WTC11 (cell line): Measurements from ENCODE around the gene MLN.

ENCODE experiments used
- EMX1 ChIP-seq: fragments of 250-450 bp; sonication (Bioruptor Pico); IDR thresholded peaks from 2 replicates; pipeline ENCODE4 v1.8.0; 2021; ENCODE audit warnings: mild to moderate bottlenecking
- GABPB1 ChIP-seq: sonication (generic); formaldehyde crosslinking; IDR thresholded peaks from 2 replicates; pipeline ENCODE4 v1.8.1; 2023; ENCODE audit warnings: mild to moderate bottlenecking, missing genetic modification reagents
- IRF2 ChIP-seq: sonication (generic); formaldehyde crosslinking; IDR thresholded peaks from 2 replicates; pipeline ENCODE4 v1.8.0; 2022; ENCODE audit warnings: low read depth, missing genetic modification reagents, borderline replicate concordance
- JUN ChIP-seq: sonication (generic); formaldehyde crosslinking; IDR thresholded peaks from 2 replicates; pipeline ENCODE4 v1.8.0; 2023; ENCODE audit warnings: mild to moderate bottlenecking, missing genetic modification reagents
- NFATC4 ChIP-seq: fragments of 250-450 bp; sonication (Bioruptor Pico); IDR thresholded peaks from 2 replicates; pipeline ENCODE4 v1.9.0; 2021; ENCODE audit warnings: mild to moderate bottlenecking
- PRRX2 ChIP-seq: fragments of 250-450 bp; sonication (Bioruptor Pico); IDR thresholded peaks from 2 replicates; pipeline ENCODE4 v1.8.0; 2021; ENCODE audit warnings: mild to moderate bottlenecking
- RORB ChIP-seq: fragments of 250-450 bp; sonication (Bioruptor Pico); IDR thresholded peaks from 2 replicates; pipeline ENCODE4 v1.9.0; 2021; ENCODE audit warnings: mild to moderate bottlenecking
- TP53 ChIP-seq: sonication (generic); formaldehyde crosslinking; IDR thresholded peaks from 2 replicates; pipeline ENCODE4 v1.8.1; 2023; ENCODE audit warnings: mild to moderate bottlenecking, missing genetic modification reagents
- TF ChIP-seq, protein P1 (sequence below): fragments of 200-600 bp; IDR thresholded peaks from 2 replicates; pipeline ENCODE4 v1.8.0; 2022; ENCODE audit warnings: antibody characterized with exemption
- TF ChIP-seq, protein P2 (sequence below): sonication (generic); formaldehyde crosslinking; conservative IDR thresholded peaks from 2 replicates; pipeline ENCODE4 v1.8.1; 2022; ENCODE audit warnings: mild to moderate bottlenecking, missing genetic modification reagents
- TF ChIP-seq, protein P3 (sequence below): sonication (generic); formaldehyde crosslinking; IDR thresholded peaks from 2 replicates; pipeline ENCODE4 v1.8.0; 2022; ENCODE audit warnings: missing genetic modification reagents
- TF ChIP-seq, protein P4 (sequence below): sonication (generic); formaldehyde crosslinking; IDR thresholded peaks from 2 replicates; pipeline ENCODE4 v1.8.1; 2023; ENCODE audit warnings: mild to moderate bottlenecking, missing genetic modification reagents, borderline replicate concordance
- TF ChIP-seq, protein P5 (sequence below): sonication (generic); formaldehyde crosslinking; IDR thresholded peaks from 2 replicates; pipeline ENCODE4 v1.8.0; 2022; ENCODE audit warnings: mild to moderate bottlenecking, missing genetic modification reagents
- TF ChIP-seq, protein P6 (sequence below): sonication (generic); formaldehyde crosslinking; IDR thresholded peaks from 2 replicates; pipeline ENCODE4 v1.8.0; 2022; ENCODE audit warnings: mild to moderate bottlenecking, missing genetic modification reagents

DNA sequence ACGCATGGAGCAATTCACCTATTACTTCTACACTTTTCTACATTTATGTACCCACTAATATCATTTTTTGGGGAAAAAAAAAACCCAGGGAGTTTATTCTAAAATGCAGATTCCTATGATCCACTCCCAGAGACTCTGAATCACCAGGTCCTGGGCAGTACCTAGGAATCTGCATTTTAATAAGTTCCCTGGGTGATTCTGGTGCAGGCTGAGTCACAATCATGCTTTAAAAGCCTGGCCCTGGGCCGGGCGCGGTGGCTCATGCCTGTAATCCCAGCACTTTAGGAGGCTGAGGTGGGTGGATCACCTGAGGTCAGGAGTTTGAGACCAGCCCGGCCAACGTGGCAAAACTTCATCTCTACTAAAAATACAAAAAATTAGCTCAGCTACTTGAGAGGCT is 43.3 kb upstream of the MLN start:
- TF ChIP-seq, protein P1, sequence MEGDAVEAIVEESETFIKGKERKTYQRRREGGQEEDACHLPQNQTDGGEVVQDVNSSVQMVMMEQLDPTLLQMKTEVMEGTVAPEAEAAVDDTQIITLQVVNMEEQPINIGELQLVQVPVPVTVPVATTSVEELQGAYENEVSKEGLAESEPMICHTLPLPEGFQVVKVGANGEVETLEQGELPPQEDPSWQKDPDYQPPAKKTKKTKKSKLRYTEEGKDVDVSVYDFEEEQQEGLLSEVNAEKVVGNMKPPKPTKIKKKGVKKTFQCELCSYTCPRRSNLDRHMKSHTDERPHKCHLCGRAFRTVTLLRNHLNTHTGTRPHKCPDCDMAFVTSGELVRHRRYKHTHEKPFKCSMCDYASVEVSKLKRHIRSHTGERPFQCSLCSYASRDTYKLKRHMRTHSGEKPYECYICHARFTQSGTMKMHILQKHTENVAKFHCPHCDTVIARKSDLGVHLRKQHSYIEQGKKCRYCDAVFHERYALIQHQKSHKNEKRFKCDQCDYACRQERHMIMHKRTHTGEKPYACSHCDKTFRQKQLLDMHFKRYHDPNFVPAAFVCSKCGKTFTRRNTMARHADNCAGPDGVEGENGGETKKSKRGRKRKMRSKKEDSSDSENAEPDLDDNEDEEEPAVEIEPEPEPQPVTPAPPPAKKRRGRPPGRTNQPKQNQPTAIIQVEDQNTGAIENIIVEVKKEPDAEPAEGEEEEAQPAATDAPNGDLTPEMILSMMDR: no peak
- TF ChIP-seq, protein P2, sequence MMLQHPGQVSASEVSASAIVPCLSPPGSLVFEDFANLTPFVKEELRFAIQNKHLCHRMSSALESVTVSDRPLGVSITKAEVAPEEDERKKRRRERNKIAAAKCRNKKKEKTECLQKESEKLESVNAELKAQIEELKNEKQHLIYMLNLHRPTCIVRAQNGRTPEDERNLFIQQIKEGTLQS: no peak
- TF ChIP-seq GABPB1 (CRISPR knock-in tag) (no peak), TP53 (CRISPR knock-in tag) (no peak), PRRX2 (no peak), JUN (CRISPR knock-in tag) (no peak), EMX1 (no peak), RORB (CRISPR knock-in tag) (no peak), NFATC4 (CRISPR knock-in tag) (no peak), IRF2 (CRISPR knock-in tag) (no peak)
- TF ChIP-seq, protein P3, sequence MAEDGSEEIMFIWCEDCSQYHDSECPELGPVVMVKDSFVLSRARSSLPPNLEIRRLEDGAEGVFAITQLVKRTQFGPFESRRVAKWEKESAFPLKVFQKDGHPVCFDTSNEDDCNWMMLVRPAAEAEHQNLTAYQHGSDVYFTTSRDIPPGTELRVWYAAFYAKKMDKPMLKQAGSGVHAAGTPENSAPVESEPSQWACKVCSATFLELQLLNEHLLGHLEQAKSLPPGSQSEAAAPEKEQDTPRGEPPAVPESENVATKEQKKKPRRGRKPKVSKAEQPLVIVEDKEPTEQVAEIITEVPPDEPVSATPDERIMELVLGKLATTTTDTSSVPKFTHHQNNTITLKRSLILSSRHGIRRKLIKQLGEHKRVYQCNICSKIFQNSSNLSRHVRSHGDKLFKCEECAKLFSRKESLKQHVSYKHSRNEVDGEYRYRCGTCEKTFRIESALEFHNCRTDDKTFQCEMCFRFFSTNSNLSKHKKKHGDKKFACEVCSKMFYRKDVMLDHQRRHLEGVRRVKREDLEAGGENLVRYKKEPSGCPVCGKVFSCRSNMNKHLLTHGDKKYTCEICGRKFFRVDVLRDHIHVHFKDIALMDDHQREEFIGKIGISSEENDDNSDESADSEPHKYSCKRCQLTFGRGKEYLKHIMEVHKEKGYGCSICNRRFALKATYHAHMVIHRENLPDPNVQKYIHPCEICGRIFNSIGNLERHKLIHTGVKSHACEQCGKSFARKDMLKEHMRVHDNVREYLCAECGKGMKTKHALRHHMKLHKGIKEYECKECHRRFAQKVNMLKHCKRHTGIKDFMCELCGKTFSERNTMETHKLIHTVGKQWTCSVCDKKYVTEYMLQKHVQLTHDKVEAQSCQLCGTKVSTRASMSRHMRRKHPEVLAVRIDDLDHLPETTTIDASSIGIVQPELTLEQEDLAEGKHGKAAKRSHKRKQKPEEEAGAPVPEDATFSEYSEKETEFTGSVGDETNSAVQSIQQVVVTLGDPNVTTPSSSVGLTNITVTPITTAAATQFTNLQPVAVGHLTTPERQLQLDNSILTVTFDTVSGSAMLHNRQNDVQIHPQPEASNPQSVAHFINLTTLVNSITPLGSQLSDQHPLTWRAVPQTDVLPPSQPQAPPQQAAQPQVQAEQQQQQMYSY (CRISPR knock-in tag): no peak
- TF ChIP-seq, protein P4, sequence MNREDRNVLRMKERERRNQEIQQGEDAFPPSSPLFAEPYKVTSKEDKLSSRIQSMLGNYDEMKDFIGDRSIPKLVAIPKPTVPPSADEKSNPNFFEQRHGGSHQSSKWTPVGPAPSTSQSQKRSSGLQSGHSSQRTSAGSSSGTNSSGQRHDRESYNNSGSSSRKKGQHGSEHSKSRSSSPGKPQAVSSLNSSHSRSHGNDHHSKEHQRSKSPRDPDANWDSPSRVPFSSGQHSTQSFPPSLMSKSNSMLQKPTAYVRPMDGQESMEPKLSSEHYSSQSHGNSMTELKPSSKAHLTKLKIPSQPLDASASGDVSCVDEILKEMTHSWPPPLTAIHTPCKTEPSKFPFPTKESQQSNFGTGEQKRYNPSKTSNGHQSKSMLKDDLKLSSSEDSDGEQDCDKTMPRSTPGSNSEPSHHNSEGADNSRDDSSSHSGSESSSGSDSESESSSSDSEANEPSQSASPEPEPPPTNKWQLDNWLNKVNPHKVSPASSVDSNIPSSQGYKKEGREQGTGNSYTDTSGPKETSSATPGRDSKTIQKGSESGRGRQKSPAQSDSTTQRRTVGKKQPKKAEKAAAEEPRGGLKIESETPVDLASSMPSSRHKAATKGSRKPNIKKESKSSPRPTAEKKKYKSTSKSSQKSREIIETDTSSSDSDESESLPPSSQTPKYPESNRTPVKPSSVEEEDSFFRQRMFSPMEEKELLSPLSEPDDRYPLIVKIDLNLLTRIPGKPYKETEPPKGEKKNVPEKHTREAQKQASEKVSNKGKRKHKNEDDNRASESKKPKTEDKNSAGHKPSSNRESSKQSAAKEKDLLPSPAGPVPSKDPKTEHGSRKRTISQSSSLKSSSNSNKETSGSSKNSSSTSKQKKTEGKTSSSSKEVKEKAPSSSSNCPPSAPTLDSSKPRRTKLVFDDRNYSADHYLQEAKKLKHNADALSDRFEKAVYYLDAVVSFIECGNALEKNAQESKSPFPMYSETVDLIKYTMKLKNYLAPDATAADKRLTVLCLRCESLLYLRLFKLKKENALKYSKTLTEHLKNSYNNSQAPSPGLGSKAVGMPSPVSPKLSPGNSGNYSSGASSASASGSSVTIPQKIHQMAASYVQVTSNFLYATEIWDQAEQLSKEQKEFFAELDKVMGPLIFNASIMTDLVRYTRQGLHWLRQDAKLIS (CRISPR knock-in tag): no peak
- TF ChIP-seq, protein P5, sequence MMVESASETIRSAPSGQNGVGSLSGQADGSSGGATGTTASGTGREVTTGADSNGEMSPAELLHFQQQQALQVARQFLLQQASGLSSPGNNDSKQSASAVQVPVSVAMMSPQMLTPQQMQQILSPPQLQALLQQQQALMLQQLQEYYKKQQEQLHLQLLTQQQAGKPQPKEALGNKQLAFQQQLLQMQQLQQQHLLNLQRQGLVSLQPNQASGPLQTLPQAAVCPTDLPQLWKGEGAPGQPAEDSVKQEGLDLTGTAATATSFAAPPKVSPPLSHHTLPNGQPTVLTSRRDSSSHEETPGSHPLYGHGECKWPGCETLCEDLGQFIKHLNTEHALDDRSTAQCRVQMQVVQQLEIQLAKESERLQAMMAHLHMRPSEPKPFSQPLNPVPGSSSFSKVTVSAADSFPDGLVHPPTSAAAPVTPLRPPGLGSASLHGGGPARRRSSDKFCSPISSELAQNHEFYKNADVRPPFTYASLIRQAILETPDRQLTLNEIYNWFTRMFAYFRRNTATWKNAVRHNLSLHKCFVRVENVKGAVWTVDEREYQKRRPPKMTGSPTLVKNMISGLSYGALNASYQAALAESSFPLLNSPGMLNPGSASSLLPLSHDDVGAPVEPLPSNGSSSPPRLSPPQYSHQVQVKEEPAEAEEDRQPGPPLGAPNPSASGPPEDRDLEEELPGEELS (CRISPR knock-in tag): no peak
- TF ChIP-seq, protein P6, sequence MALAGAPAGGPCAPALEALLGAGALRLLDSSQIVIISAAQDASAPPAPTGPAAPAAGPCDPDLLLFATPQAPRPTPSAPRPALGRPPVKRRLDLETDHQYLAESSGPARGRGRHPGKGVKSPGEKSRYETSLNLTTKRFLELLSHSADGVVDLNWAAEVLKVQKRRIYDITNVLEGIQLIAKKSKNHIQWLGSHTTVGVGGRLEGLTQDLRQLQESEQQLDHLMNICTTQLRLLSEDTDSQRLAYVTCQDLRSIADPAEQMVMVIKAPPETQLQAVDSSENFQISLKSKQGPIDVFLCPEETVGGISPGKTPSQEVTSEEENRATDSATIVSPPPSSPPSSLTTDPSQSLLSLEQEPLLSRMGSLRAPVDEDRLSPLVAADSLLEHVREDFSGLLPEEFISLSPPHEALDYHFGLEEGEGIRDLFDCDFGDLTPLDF (CRISPR knock-in tag): no peak
